ENCODE data around the gene CDCA7L.

The CDCA7L gene

DNA sequence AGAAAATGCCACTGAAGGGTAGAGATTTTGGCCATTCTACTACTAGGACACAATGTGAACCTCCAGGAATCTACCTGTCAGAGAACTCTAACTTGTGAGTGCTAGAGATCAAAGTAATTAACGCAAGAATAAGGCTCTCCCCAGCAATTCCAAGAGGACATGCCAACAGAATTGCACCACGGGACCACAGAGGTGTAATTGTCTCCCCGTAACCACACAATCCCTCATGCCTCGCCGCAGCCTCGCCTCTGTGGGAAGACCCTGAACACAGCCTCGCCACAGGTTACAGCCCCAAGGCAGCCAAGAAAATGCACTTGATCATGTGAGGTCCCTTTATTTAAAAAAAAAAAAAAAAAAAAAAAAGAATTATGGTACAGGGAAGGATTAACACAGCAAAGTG, 29.5 kb downstream of the CDCA7L start:
- H3K27ac ChIP-seq (ENCODE audit: low read length) = no peak overlapping the region
- H3K27me3 ChIP-seq (ENCODE audit: low read depth, low read length) = no peaks in the 10 kb centered on the region
- H3K4me2 ChIP-seq (ENCODE audit: low read length) = no peak overlapping the region
- peaks cover 57% of the 10 kb centered on the region for H3K79me2 ChIP-seq (ENCODE audit: low read length)
- H4K20me1 ChIP-seq (ENCODE audit: insufficient read depth, low read length) = peaks cover 65% of the 10 kb centered on the region
- peaks cover 25% of the 10 kb centered on the region for H3K4me1 ChIP-seq (ENCODE audit: low read length)
- H3K4me3 ChIP-seq (ENCODE audit: low read length) = no peak overlapping the region
- H2AFZ ChIP-seq (ENCODE audit: low read depth, low read length) = no peak overlapping the region
- peaks cover 26% of the 10 kb centered on the region for H3K36me3 ChIP-seq (replicated peaks; ENCODE audit: low read depth, low read length)
- H3K9me3 ChIP-seq (ENCODE audit: insufficient read depth, low read length) = no peaks in the 10 kb centered on the region
- H3K9ac ChIP-seq (ENCODE audit: low read length) = no peak overlapping the region
- TF ChIP-seq, protein P1, sequence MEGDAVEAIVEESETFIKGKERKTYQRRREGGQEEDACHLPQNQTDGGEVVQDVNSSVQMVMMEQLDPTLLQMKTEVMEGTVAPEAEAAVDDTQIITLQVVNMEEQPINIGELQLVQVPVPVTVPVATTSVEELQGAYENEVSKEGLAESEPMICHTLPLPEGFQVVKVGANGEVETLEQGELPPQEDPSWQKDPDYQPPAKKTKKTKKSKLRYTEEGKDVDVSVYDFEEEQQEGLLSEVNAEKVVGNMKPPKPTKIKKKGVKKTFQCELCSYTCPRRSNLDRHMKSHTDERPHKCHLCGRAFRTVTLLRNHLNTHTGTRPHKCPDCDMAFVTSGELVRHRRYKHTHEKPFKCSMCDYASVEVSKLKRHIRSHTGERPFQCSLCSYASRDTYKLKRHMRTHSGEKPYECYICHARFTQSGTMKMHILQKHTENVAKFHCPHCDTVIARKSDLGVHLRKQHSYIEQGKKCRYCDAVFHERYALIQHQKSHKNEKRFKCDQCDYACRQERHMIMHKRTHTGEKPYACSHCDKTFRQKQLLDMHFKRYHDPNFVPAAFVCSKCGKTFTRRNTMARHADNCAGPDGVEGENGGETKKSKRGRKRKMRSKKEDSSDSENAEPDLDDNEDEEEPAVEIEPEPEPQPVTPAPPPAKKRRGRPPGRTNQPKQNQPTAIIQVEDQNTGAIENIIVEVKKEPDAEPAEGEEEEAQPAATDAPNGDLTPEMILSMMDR (IDR thresholded peaks at IDR 0.05; ENCODE audit: low read depth, low read length) = no peak
- no peak for TF ChIP-seq EZH2phosphoT487 (IDR thresholded peaks at IDR 0.05; ENCODE audit: low read depth)

DNA sequence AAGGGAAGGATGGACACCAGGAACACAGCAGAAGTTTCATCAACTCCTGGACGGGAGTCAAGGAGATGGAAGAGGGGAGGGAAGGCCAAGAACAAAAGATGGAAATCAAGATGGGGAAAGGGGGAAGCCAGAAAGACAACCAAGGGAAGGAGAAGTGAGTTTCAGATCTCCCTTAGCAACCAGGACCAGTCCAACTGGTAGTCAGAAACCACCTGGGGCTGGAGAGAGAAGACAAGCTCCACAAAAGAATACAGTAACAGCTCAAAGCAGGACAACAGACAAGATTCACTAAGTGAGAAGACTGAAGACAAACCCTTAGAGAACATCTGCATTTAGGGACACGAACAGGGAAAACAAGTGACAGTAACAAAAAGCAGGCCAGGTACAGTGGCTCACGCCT, 30.6 kb downstream of the CDCA7L start:
- no peak for TF ChIP-seq EZH2phosphoT487 (IDR thresholded peaks at IDR 0.05; ENCODE audit: low read depth)
- TF ChIP-seq, protein P1 (IDR thresholded peaks at IDR 0.05; ENCODE audit: low read depth, low read length) = no peak
- H3K4me3 ChIP-seq (ENCODE audit: low read length) = no peak overlapping the region
- H3K79me2 ChIP-seq (ENCODE audit: low read length) = peaks cover 47% of the 10 kb centered on the region

DNA sequence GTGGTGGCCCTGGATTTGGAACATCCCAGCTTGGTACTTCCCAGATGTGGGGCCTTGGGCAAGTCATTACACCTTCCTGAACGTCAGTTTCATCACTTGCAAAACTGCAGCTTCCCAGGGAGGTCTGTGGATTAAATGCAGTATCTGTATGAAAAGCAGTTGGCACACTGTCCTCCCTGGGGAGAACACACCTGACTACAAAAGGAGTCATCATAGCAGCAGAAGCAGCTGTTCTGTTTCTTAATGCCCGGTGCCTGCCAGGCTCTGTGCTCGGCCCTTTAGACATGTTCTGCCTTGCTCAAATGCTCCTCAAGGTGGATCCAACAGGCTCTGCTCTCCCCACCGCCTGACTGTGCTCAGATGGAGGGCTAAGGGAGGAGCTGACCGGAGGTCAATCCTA, 31.0 kb downstream of the CDCA7L start:
- peaks cover 25% of the 10 kb centered on the region for H3K4me1 ChIP-seq (ENCODE audit: low read length)
- H3K4me3 ChIP-seq (ENCODE audit: low read length) = no peak overlapping the region
- H4K20me1 ChIP-seq (ENCODE audit: insufficient read depth, low read length) = peaks cover 50% of the 10 kb centered on the region
- H3K79me2 ChIP-seq (ENCODE audit: low read length) = peaks cover 42% of the 10 kb centered on the region
- H3K27me3 ChIP-seq (ENCODE audit: low read depth, low read length) = no peaks in the 10 kb centered on the region
- no peak overlapping the region for H2AFZ ChIP-seq (ENCODE audit: low read depth, low read length)
- H3K36me3 ChIP-seq (replicated peaks; ENCODE audit: low read depth, low read length) = peaks cover 33% of the 10 kb centered on the region
- no peak overlapping the region for H3K9ac ChIP-seq (ENCODE audit: low read length)
- H3K4me2 ChIP-seq (ENCODE audit: low read length) = no peak overlapping the region
- H3K9me3 ChIP-seq (ENCODE audit: insufficient read depth, low read length) = no peaks in the 10 kb centered on the region
- TF ChIP-seq, protein P1 (IDR thresholded peaks at IDR 0.05; ENCODE audit: low read depth, low read length) = no peak
- TF ChIP-seq EZH2phosphoT487 (IDR thresholded peaks at IDR 0.05; ENCODE audit: low read depth) = no peak
- peak overlapping the region; percentile 16; the same call in 1 of the 2 replicates for H3K27ac ChIP-seq (ENCODE audit: low read length)

More for the DNA sequence above, 30.6 kb downstream of the CDCA7L start:
- no peaks in the 10 kb centered on the region for H3K9me3 ChIP-seq (ENCODE audit: insufficient read depth, low read length)
- peaks cover 33% of the 10 kb centered on the region for H3K36me3 ChIP-seq (replicated peaks; ENCODE audit: low read depth, low read length)
- H3K4me1 ChIP-seq (ENCODE audit: low read length) = peaks cover 25% of the 10 kb centered on the region
- H2AFZ ChIP-seq (ENCODE audit: low read depth, low read length) = no peak overlapping the region
- peaks cover 55% of the 10 kb centered on the region for H4K20me1 ChIP-seq (ENCODE audit: insufficient read depth, low read length)
- 0 out of 2 replicates have a peak overlapping the region, but pooled peaks have one; percentile 16 for H3K27ac ChIP-seq (ENCODE audit: low read length)
- no peaks in the 10 kb centered on the region for H3K27me3 ChIP-seq (ENCODE audit: low read depth, low read length)
- no peak overlapping the region for H3K9ac ChIP-seq (ENCODE audit: low read length)
- H3K4me2 ChIP-seq (ENCODE audit: low read length) = no peak overlapping the region

DNA sequence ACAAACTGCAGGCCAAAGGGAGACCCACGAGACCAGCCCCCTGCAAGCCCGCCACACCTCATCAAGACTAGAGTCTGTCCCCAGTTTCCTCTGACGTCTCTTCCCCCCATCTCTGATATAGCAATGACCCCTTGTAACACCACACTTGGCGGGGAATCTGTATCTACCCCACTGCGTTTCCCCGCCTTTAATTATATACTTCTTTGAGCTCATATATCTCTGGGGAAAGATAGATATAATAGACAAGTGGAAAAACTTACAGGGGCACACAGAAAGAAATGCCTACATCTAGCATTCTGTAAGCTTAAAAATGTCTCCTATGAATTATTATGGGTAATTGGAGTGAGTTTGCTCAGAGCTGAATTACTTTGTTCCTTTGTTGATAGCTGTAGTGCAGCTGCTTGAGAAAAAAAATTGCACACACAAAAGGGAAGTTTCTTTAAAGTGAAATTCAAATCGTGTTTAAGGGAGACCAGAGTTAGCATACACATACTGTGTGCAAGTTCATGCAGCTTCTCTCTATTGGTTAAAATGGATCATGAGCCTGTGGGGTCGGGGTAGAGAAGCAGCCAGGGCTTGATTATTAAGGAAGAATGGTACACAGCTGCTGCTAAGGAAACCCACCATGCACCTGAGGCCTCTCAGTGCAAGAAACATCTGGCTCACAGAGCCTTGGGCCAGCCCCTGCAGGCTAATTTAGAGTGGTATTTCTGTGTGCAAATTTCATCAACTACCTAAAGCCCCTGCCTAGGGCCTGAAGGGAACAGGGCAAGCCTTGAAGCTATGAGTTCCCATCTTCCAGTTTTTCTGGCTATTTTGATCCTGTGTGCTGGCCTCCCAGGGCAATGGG, 32.5 kb downstream of the CDCA7L start:
- H3K27me3 ChIP-seq (ENCODE audit: low read depth, low read length) = no peaks in the 10 kb centered on the region
- H3K4me3 ChIP-seq (ENCODE audit: low read length) = no peak overlapping the region
- TF ChIP-seq, protein P1 (IDR thresholded peaks at IDR 0.05; ENCODE audit: low read depth, low read length) = no peak
- no peak for TF ChIP-seq EZH2phosphoT487 (IDR thresholded peaks at IDR 0.05; ENCODE audit: low read depth)
- peak overlapping the region; percentile 70 for H3K27ac ChIP-seq (ENCODE audit: low read length)
- 0 out of 2 replicates have a peak overlapping the region, but pooled peaks have one; percentile 27 for H3K9ac ChIP-seq (ENCODE audit: low read length)
- H3K79me2 ChIP-seq (ENCODE audit: low read length) = peaks cover 27% of the 10 kb centered on the region
- peaks cover 34% of the 10 kb centered on the region for H3K36me3 ChIP-seq (replicated peaks; ENCODE audit: low read depth, low read length)
- no peaks in the 10 kb centered on the region for H3K9me3 ChIP-seq (ENCODE audit: insufficient read depth, low read length)
- H3K4me2 ChIP-seq (ENCODE audit: low read length) = peak overlapping the region; percentile 37
- peaks cover 38% of the 10 kb centered on the region for H4K20me1 ChIP-seq (ENCODE audit: insufficient read depth, low read length)
- H2AFZ ChIP-seq (ENCODE audit: low read depth, low read length) = no peak overlapping the region
- H3K4me1 ChIP-seq (ENCODE audit: low read length) = peaks cover 25% of the 10 kb centered on the region
